Activated CD4-positive, alpha-beta T cell treated with anti-CD3 and anti-CD28 coated beads for 36 hours (primary cell): ENCODE results near the gene MUS81. TPM values are rescaled to one million over a fixed set of nuclear protein-coding genes. Genes with fewer than 3 reads are reported as not detected.

Experiments
- ATAC-seq: fragments of 200-7000 bp; cut with Tn5 transposase; one replicate; pipeline ENCODE4 v1.10.0; 2021; ENCODE audit warnings: mild to moderate bottlenecking, moderate library complexity
- CTCF ChIA-PET: fragments of 350-600 bp; sonication (Branson Sonifier 250); formaldehyde crosslinking; loops from one replicate; lab custom pipeline; 2021; ENCODE audit warnings: antibody characterized with exemption; lab: Charles Lee
- POLR2A ChIA-PET: fragments of 350-600 bp; sonication (Branson Sonifier 250); formaldehyde crosslinking; loops from one replicate; lab custom pipeline; 2021; ENCODE audit warnings: antibody characterized with exemption, inconsistent platforms; lab: Charles Lee
- DNase-seq: peaks from one replicate; pipeline ENCODE4 v3.0.0-alpha.2; 2020
- H3K27ac Mint-ChIP-seq: one replicate; pipeline ENCODE4 v1.8.0; 2021; ENCODE audit warnings: mixed read lengths
- H3K27me3 Mint-ChIP-seq: one replicate; pipeline ENCODE4 v1.8.0; 2021; ENCODE audit warnings: mixed read lengths
- H3K36me3 Mint-ChIP-seq: one replicate; pipeline ENCODE4 v1.8.0; 2021; ENCODE audit warnings: low read depth, mixed read lengths
- H3K4me1 Mint-ChIP-seq: one replicate; pipeline ENCODE4 v1.8.0; 2021; ENCODE audit warnings: mixed read lengths
- H3K4me3 Mint-ChIP-seq: one replicate; pipeline ENCODE4 v1.8.0; 2021; ENCODE audit warnings: mild to moderate bottlenecking, moderate library complexity, mixed read lengths
- H3K9me3 Mint-ChIP-seq: one replicate; pipeline ENCODE4 v1.8.0; 2021; ENCODE audit warnings: low read depth, mixed read lengths
- intact Hi-C, 2 experiments: fragments of 100-400 bp; cut with DNase I in 1 of 2; cut with micrococcal nuclease in 1 of 2; formaldehyde crosslinking; loops; one replicate each; pipeline versions ENCODE4 v1.14.2 to v1.15.1; 2022 to 2024; cut with DNase I, micrococcal nuclease
- total RNA-seq, 2 experiments: library from RNA; stranded (reverse); gene quantifications; one replicate each; pipeline ENCODE4 v1.2.3, GENCODE V29; 2021

Gene MUS81
- total RNA-seq, 2 experiments from 2014 or later, result 59.2 to 67.8 TPM

GRCh38 chr11:65867284-65868071, 7.2 kb downstream of the MUS81 start:
- Mint-ChIP-seq H3K4me1 (peaks cover 10% of the 10 kb centered on the region), H3K27me3 (no peaks in the 10 kb centered on the region), H3K27ac (no peak overlapping the region), H3K9me3 (no peaks in the 10 kb centered on the region), H3K36me3 (peaks cover 39% of the 10 kb centered on the region), H3K4me3 (no peak overlapping the region)
- CTCF ChIA-PET, result interaction anchor here (0.8 to 4.8 kb wide), 4 partner anchors 7 to 177 kb away, joined by 3 to 76 read pairs (median 24); partner anchors contain the start of genes CCDC85B, FIBP and MUS81
- POLR2A ChIA-PET, result interaction anchor here (0.6 kb wide), 1 partner anchor 104 kb away, joined by 3 read pairs; no protein-coding TSS in a partner anchor
- intact Hi-C loops, result no loop called here
- ATAC-seq (no peak), DNase-seq (peak; percentile 43)

GRCh38 chr11:65868076-65868667, 7.9 kb downstream of the MUS81 start:
- Mint-ChIP-seq H3K4me1 (peaks cover 8% of the 10 kb centered on the region), H3K27me3 (no peaks in the 10 kb centered on the region), H3K27ac (no peak overlapping the region), H3K9me3 (no peaks in the 10 kb centered on the region), H3K36me3 (peaks cover 33% of the 10 kb centered on the region), H3K4me3 (no peak overlapping the region)
- CTCF ChIA-PET, result interaction anchor here (1.0 to 4.8 kb wide), 3 partner anchors 8 to 19 kb away, joined by 3 to 76 read pairs (median 45); partner anchors contain the start of genes CCDC85B, FIBP and MUS81
- POLR2A ChIA-PET, result interaction anchor here (0.6 to 1.4 kb wide), 3 partner anchors 8 to 103 kb away, joined by 3 to 6 read pairs (median 4); partner anchors contain the start of genes CCDC85B and MUS81
- ATAC-seq (peak; percentile 40), DNase-seq (peak; percentile 52)
- intact Hi-C loops, result no loop called here

- CTCF ChIA-PET, result interaction anchor here (0.8 to 4.8 kb wide), 3 partner anchors 8 to 154 kb away, joined by 3 to 76 read pairs (median 45); partner anchors contain the start of genes CCDC85B, FIBP and MUS81
- ATAC-seq (no peak), DNase-seq (peak; percentile 6)
- Mint-ChIP-seq H3K4me1 (peaks cover 12% of the 10 kb centered on the region), H3K9me3 (no peaks in the 10 kb centered on the region), H3K4me3 (no peak overlapping the region), H3K27ac (no peak overlapping the region), H3K27me3 (no peaks in the 10 kb centered on the region), H3K36me3 (peaks cover 27% of the 10 kb centered on the region)
- intact Hi-C loops, result no loop called here
- POLR2A ChIA-PET, result interaction anchor here (0.9 to 1.4 kb wide), 2 partner anchors 9 to 21 kb away, joined by 4 to 6 read pairs; partner anchors contain the start of genes CCDC85B and MUS81
These were observed 8.7 kb downstream of the MUS81 start for GRCh38 chr11:65868907-65869306.

- no peak overlapping the region for H3K4me3 Mint-ChIP-seq
- peaks cover 20% of the 10 kb centered on the region for H3K36me3 Mint-ChIP-seq
- intact Hi-C loops, result no loop called here
- ChIA-PET CTCF (interaction anchor here (0.6 to 4.8 kb wide), 5 partner anchors 9 to 153 kb away, joined by 3 to 76 read pairs (median 4); partner anchors contain the start of genes CCDC85B, FIBP and MUS81), POLR2A (no interaction called here)
- no peaks in the 10 kb centered on the region for H3K9me3 Mint-ChIP-seq
- H3K27ac Mint-ChIP-seq, result no peak overlapping the region
- H3K27me3 Mint-ChIP-seq, result no peaks in the 10 kb centered on the region
- ATAC-seq (no peak), DNase-seq (peak; percentile 16)
- peaks cover 13% of the 10 kb centered on the region for H3K4me1 Mint-ChIP-seq
These were observed 9.5 kb downstream of the MUS81 start for GRCh38 chr11:65869643-65870306.

GRCh38 chr11:65870307-65870658, 10.1 kb downstream of the MUS81 start:
- Mint-ChIP-seq H3K36me3 (peaks cover 15% of the 10 kb centered on the region), H3K9me3 (no peaks in the 10 kb centered on the region), H3K27ac (no peak overlapping the region), H3K4me1 (peaks cover 13% of the 10 kb centered on the region), H3K27me3 (no peaks in the 10 kb centered on the region), H3K4me3 (no peak overlapping the region)
- intact Hi-C loops, result no loop called here
- ChIA-PET CTCF (interaction anchor here (0.6 to 4.8 kb wide), 5 partner anchors 10 to 134 kb away, joined by 3 to 76 read pairs (median 4); partner anchors contain the start of genes CCDC85B, FIBP and MUS81), POLR2A (no interaction called here)
- no peak for DNase-seq
- ATAC-seq, result no peak

- Mint-ChIP-seq H3K9me3 (no peaks in the 10 kb centered on the region), H3K27ac (peak overlapping the region; percentile 31), H3K4me1 (peaks cover 13% of the 10 kb centered on the region), H3K36me3 (peaks cover 14% of the 10 kb centered on the region), H3K4me3 (no peak overlapping the region), H3K27me3 (no peaks in the 10 kb centered on the region)
- CTCF ChIA-PET, result interaction anchor here (0.6 to 4.8 kb wide), 10 partner anchors 11 to 484 kb away, joined by 3 to 76 read pairs (median 3); partner anchors contain the start of genes BANF1, CCDC85B, FIBP and MUS81
- intact Hi-C loops, result no loop called here
- DNase-seq (no peak), ATAC-seq (no peak)
- POLR2A ChIA-PET, result interaction anchor here (0.6 to 1.4 kb wide), 5 partner anchors 8 to 22 kb away, joined by 3 to 6 read pairs (median 4); partner anchors contain the start of gene FIBP
These were observed 10.8 kb downstream of the MUS81 start for GRCh38 chr11:65870706-65871681.

- Mint-ChIP-seq H3K36me3 (peaks cover 10% of the 10 kb centered on the region), H3K4me1 (peaks cover 13% of the 10 kb centered on the region), H3K27ac (peak overlapping the region; percentile 31), H3K27me3 (no peaks in the 10 kb centered on the region), H3K4me3 (peak overlapping the region; percentile 41), H3K9me3 (no peaks in the 10 kb centered on the region)
- ATAC-seq (no peak), DNase-seq (no peak)
- ChIA-PET POLR2A (interaction anchor here (0.8 to 1.4 kb wide), 4 partner anchors 9 to 17 kb away, joined by 4 to 6 read pairs (median 5); partner anchors contain the start of gene FIBP), CTCF (interaction anchor here (0.6 to 4.8 kb wide), 8 partner anchors 12 to 131 kb away, joined by 3 to 76 read pairs (median 3); partner anchors contain the start of genes BANF1, CCDC85B, FIBP and MUS81)
- intact Hi-C loops, result loop anchor here in 1 of 2 experiments (2.0 kb wide), 1 partner anchor 17 kb away; the partner anchor contains the start of gene FIBP
These were observed 11.7 kb downstream of the MUS81 start for GRCh38 chr11:65871811-65872548.

- H3K9me3 Mint-ChIP-seq, result no peaks in the 10 kb centered on the region
- peak within 1 kb of the TSS; percentile 91 for H3K27ac Mint-ChIP-seq
- POLR2A ChIA-PET, result interaction anchor here (1.0 to 1.8 kb wide), 2 partner anchors 13 kb away, joined by 4 to 7 read pairs; no protein-coding TSS in a partner anchor
- H3K4me3 Mint-ChIP-seq, result peak within 1 kb of the TSS; percentile 84
- peaks cover 4% of the 10 kb centered on the region for H3K36me3 Mint-ChIP-seq
- CTCF ChIA-PET, result interaction anchor here (1.0 to 4.8 kb wide), 5 partner anchors 12 to 114 kb away, joined by 3 to 76 read pairs (median 31); partner anchors contain the start of genes CCDC85B, CFL1, FIBP and MUS81
- H3K4me1 Mint-ChIP-seq, result peaks cover 15% of the 10 kb centered on the region
- no peaks in the 10 kb centered on the region for H3K27me3 Mint-ChIP-seq
- intact Hi-C loops, result loop anchor here (1.0 to 2.0 kb wide), 10 partner anchors 12 to 220 kb away; partner anchors contain the start of genes FIBP (in 2 of the 2), FOSL1 (in 2 of the 2), MUS81 (in 2 of the 2) and BANF1 (in 1 of the 2)
- ATAC-seq, result no peak
- no peak for DNase-seq
These were observed 12.5 kb downstream of the MUS81 start, which contains the start of gene EFEMP2 for GRCh38 chr11:65872586-65873317. EFEMP2 (minus strand) TSS chr11:65872800; CDS start chr11:65872354, 446 bp downstream.
